ENCODE data around the gene GTPBP4. TPM values are rescaled to one million over a fixed set of nuclear protein-coding genes. Genes with fewer than 3 reads are reported as not detected.
A peak's percentile ranks its signal among the peaks of the same experiment; 100 is the strongest.

The GTPBP4 gene
- total and polyA plus RNA-seq, 2 of the 13 experiments (the other 11 are each of a cell fraction or from before 2014, with no cell fraction given): 24.1 to 85.5 TPM

DNA sequence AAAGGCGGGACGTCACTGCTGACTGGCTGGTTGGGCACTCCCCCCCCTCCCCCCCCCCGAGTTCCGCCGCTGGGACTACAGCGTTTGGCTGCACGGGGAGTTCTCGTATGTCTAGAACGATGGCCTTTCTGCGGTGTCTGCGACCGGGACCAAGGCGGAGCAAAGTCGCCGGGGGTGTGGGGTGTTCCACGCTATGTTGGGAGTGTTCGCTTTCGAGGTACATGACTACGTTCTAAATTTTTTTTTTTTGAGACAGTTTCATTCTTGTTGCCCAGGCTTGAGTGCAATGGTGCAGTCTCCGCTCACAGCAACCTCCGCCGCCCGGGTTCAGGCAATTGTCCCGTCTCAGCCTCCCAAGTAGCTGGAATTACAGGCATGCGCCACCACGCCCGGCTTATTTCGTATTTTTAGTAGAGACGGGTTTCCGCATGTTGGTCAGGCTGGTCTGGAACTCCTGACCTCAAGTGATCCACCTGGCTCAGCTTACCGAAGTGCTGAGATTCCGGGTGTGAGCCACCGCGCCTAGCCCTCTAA is 61.3 kb downstream of the GTPBP4 start (continued):
- TF ChIP-seq ZGPAT (CRISPR knock-in tag; IDR thresholded peaks at IDR 0.05) (no peak), ZSCAN30 (CRISPR knock-in tag; IDR thresholded peaks at IDR 0.05) (peak; percentile 31; the same call in 1 of the 2 replicates), TEAD3 (CRISPR knock-in tag; optimal IDR thresholded peaks at IDR 0.05; ENCODE audit: borderline replicate concordance) (no peak), DDIT3 (CRISPR knock-in tag; IDR thresholded peaks at IDR 0.05) (no peak), ZFAT (CRISPR knock-in tag; conservative IDR thresholded peaks at IDR 0.05) (0 out of 2 replicates have a peak, but pooled peaks have one; percentile 1), TCF7 (IDR thresholded peaks at IDR 0.05; ENCODE audit: low read depth) (no peak), ZNF614 (CRISPR knock-in tag; IDR thresholded peaks at IDR 0.05; ENCODE audit: borderline replicate concordance) (no peak), E2F2 (CRISPR knock-in tag; IDR thresholded peaks at IDR 0.05; ENCODE audit: borderline replicate concordance) (no peak), RARA (CRISPR knock-in tag; IDR thresholded peaks at IDR 0.05) (no peak), PHF8 (CRISPR knock-in tag; IDR thresholded peaks at IDR 0.05) (no peak), RARG (CRISPR knock-in tag; IDR thresholded peaks at IDR 0.05; ENCODE audit: low read depth) (no peak), GABPB1 (CRISPR knock-in tag; IDR thresholded peaks at IDR 0.05) (no peak), ZNF367 (CRISPR knock-in tag; IDR thresholded peaks at IDR 0.05; ENCODE audit: borderline replicate concordance) (0 out of 2 replicates have a peak, but pooled peaks have one; percentile 8), GFI1 (CRISPR knock-in tag; IDR thresholded peaks at IDR 0.05; ENCODE audit: borderline replicate concordance) (no peak), TBX3 (IDR thresholded peaks at IDR 0.05; ENCODE audit: borderline replicate concordance) (no peak), TBL1XR1 (IDR thresholded peaks at IDR 0.05; ENCODE audit: borderline replicate concordance, low read length, partially characterized antibody) (no peak), ZNF660 (CRISPR knock-in tag; IDR thresholded peaks at IDR 0.05; ENCODE audit: borderline replicate concordance, low read depth) (no peak), ZC3H4 (CRISPR knock-in tag; IDR thresholded peaks at IDR 0.05; ENCODE audit: borderline replicate concordance) (0 out of 2 replicates have a peak, but pooled peaks have one; percentile 51)
- TF ChIP-seq, protein P1, sequence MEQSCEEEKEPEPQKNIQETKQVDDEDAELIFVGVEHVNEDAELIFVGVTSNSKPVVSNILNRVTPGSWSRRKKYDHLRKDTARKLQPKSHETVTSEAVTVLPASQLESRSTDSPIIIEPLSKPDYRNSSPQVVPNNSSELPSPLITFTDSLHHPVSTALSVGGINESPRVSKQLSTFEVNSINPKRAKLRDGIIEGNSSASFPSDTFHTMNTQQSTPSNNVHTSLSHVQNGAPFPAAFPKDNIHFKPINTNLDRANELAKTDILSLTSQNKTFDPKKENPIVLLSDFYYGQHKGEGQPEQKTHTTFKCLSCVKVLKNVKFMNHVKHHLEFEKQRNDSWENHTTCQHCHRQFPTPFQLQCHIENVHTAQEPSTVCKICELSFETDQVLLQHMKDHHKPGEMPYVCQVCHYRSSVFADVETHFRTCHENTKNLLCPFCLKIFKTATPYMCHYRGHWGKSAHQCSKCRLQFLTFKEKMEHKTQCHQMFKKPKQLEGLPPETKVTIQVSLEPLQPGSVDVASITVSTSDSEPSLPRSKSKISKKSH (CRISPR knock-in tag; IDR thresholded peaks at IDR 0.05; ENCODE audit: borderline replicate concordance): 0 out of 2 replicates have a peak, but pooled peaks have one; percentile 41
- TF ChIP-seq, protein P2, sequence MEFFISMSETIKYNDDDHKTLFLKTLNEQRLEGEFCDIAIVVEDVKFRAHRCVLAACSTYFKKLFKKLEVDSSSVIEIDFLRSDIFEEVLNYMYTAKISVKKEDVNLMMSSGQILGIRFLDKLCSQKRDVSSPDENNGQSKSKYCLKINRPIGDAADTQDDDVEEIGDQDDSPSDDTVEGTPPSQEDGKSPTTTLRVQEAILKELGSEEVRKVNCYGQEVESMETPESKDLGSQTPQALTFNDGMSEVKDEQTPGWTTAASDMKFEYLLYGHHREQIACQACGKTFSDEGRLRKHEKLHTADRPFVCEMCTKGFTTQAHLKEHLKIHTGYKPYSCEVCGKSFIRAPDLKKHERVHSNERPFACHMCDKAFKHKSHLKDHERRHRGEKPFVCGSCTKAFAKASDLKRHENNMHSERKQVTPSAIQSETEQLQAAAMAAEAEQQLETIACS (CRISPR knock-in tag; IDR thresholded peaks at IDR 0.05): no peak; the same call in 1 of the 2 replicates
- TF ChIP-seq, protein P3, sequence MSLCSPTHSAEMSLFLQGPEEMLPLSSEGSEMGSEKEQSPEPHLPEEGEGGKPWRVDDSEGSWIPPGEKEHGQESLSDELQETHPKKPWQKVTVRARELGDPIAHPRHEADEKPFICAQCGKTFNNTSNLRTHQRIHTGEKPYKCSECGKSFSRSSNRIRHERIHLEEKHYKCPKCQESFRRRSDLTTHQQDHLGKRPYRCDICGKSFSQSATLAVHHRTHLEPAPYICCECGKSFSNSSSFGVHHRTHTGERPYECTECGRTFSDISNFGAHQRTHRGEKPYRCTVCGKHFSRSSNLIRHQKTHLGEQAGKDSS (CRISPR knock-in tag; IDR thresholded peaks at IDR 0.05; ENCODE audit: borderline replicate concordance, low read depth): no peak

All from HepG2 (cell line).